ENCODE results near the gene LAMC1.

Gene LAMC1

DNA sequence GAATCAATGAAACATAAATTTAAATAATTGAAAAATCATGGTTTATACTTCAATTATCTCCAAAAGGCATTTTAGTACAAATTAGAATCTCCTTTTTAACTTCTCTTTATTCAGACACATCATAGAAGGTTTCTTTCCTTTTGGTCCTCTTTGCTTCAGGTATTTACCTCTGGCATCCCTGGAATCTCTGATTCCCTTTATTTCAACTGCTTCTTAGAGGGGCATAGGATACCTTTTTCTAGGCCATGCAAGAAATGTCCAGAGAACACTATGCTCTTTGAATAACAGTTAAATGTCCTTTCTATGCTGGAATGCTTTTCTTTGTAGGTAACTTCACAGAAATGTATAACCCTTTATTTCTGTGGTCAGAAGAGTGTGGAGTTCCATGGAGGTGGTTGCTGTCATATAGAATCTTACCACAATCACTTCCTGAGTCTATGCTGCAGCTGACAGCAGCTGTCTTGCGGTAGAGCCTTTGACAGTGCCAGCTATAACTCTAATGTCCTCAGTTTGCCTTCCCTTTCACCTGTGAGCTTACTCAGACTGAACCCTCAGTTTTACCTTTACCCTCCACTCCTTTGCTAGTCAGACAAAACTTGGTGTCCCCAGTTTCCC is 171.4 kb downstream of the LAMC1 start:
- DNase-seq (ENCODE audit: low spot score): no peak

GRCh38 chr1:183195142-183195574 is 171.9 kb downstream of the LAMC1 start:
- DNase-seq (ENCODE audit: low spot score): no peak
